SK-N-MC (cell line): ENCODE results near the gene KIF26B.

Source experiments
- EZH2 ChIP-seq: fragments of 200-600 bp; sonication (generic); IDR thresholded peaks from one replicate; pipeline ENCODE4 v1.6.1; 2017; ENCODE audit warnings: antibody characterized with exemption
- POLR2AphosphoS5 ChIP-seq: IDR thresholded peaks from 2 replicates; pipeline ENCODE4 v1.6.1; 2012; ENCODE audit warnings: mild to moderate bottlenecking, low read depth, low read length, borderline replicate concordance

DNA sequence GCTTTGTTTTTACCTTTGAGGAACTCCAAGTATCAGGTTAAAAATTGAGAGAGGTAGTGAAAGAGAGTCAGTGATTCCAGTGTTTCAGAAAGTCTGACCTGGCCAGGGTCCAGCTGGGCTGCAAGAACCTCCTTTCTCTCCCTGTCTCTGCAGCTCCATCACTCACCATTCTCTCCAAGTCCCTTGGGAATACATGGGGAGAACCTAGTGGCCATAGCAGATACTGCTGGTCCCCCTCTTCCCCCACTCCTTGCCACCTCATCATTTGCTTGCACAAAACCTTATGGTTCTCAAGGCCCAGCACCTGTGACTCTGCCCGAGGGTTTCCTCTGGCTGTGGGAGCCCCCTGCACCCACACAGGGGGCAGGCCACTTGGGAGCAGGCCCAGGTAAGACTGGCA lies 279.5 kb downstream of the KIF26B start:
- no peak for TF ChIP-seq EZH2
- TF ChIP-seq POLR2AphosphoS5 = no peak
